Stimulated activated naive CD4-positive, alpha-beta T cell treated with Interleukin-2 at 50 U/mL for 16 hours (primary cell): Measurements from ENCODE around the gene PCDHGA6.
"Not testable (repeated sequence)": the region's sequence is repeated elsewhere in the genome, so short reads cannot be mapped to it uniquely, and the experiment has no call there.

Experiments used
- DNase-seq: peaks from one replicate; lab custom pipeline; 2025; lab: John Stamatoyannopoulos, UW

The PCDHGA6 gene

DNA sequence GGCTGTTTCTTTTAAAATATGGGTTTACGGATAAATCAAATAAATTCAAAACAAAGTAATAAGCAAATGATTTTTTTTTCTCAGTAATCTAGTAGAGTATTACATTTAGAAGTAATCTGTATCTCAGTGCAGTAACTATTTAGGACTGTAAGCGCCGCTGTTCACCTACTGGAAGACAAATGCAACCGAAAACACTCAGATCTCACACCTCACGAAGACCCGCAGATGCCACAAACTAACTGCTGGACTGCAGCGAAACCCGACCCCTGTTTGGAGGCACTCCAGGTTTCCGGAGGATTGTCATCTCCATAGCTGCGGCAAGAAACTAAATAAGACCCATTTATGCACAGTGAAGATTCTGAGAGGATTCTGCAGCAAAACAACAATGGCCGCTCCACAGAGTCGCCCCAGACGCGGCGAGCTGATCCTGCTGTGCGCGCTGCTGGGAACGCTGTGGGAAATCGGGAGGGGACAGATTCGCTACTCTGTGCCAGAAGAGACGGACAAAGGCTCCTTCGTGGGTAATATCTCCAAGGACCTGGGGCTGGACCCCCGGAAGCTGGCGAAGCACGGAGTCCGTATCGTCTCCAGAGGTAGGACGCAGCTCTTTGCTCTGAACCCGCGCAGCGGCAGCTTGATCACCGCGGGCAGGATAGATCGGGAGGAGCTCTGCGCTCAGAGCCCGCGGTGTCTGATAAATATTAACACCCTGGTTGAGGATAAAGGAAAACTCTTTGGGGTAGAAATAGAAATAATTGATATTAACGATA lies 18.9 kb downstream of the PCDHGA6 start, which contains the start of gene PCDHGA8:
Gene PCDHGA8, plus strand, starts transcription at position 205 of the 770 bp plus-strand sequence. Its CDS starts 181 bp downstream, at position 386.
- no peak for DNase-seq

- no peak for DNase-seq
These were observed 19.6 kb downstream of the PCDHGA6 start for GRCh38 chr5:141393267-141393666.

GRCh38 chr5:141394401-141395187 lies 20.9 kb downstream of the PCDHGA6 start:
- DNase-seq: not testable (repeated sequence)

DNA sequence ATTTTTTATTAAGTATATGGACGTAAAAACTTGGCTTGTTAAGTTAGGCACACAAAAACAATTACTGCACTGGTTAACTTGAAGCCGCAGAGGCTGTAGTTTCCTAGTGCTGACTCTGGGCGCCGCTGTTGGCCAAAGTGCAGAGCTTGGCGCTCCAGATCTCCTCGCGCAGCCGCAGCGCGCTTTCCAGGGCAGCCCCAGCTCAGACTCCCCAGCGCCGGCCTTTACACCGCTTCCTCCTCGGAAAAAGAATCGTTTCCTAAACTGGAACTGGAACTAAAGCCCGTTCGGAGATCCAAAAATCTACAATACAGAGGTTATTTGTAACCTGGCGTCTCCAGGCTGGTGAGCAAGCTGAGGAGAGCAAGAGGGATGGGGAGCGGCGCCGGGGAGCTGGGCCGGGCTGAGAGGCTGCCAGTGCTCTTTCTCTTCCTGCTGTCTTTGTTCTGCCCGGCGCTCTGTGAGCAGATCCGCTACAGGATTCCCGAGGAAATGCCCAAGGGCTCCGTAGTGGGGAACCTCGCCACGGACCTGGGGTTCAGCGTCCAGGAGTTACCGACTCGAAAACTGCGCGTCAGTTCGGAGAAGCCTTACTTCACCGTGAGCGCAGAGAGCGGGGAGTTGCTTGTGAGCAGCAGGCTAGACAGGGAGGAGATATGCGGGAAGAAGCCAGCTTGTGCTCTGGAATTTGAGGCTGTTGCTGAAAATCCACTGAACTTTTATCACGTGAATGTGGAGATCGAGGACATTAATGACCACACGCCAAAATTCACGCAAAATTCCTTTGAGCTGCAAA lies 24.3 kb downstream of the PCDHGA6 start, which contains the start of gene PCDHGB5:
Gene PCDHGB5, plus strand, starts transcription at position 192 of the 796 bp plus-strand sequence. Its CDS starts 181 bp downstream, at position 373.
- DNase-seq: peak; percentile 6

GRCh38 chr5:141398608-141399007 lies 24.9 kb downstream of the PCDHGA6 start:
- no peak for DNase-seq

DNA sequence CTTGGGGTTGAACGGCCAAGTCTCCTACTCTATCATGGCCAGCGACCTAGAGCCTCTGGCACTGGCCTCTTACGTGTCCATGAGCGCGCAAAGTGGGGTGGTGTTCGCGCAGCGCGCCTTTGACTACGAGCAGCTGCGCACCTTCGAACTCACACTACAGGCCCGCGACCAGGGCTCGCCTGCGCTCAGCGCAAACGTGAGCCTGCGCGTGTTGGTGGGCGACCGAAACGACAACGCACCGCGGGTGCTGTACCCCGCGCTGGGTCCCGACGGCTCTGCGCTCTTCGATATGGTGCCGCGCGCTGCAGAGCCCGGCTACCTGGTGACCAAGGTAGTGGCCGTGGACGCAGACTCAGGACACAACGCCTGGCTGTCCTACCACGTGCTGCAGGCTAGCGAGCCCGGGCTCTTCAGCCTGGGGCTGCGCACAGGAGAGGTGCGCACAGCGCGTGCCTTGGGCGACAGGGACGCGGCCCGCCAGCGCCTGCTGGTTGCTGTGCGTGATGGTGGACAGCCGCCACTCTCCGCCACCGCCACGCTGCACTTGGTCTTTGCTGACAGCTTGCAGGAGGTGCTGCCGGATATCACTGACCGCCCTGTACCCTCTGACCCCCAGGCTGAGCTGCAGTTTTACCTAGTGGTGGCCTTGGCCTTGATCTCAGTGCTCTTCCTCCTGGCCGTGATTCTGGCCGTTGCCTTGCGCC lies 26.0 kb downstream of the PCDHGA6 start:
- DNase-seq: no peak

DNA sequence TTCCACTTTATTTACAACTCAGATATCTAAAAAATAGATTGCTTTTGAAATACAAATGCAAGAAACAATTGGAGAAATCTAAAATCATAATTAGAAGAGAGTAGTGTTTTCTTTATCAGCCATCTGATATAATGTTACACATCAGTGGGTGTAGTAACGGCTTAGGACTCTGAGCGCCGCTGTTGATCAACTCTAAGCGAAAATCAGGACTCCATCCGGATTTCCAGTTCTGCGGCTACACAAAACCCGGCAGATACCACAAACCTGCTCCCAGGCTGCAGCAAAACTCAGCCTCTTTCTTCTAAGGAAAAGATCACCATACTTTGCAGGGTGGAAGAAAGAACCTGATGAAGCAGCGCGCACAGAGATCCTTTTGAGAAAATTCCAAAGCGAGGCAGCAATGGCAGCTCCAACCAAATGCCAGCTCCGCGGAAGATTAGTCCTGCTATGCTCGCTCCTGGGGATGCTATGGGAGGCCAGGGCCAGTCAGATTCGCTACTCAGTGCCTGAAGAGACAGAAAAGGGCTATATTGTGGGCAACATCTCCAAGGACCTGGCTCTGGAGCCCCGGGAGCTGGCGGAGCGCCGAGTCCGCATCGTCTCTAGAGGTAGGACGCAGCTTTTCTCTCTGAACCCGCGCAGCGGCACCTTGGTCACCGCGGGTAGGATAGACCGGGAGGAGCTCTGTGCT lies 29.0 kb downstream of the PCDHGA6 start, which contains the start of gene PCDHGA9:
Gene PCDHGA9, plus strand, starts transcription at position 226 of the 691 bp plus-strand sequence. Its CDS starts 175 bp downstream, at position 401.
- DNase-seq: no peak

DNA sequence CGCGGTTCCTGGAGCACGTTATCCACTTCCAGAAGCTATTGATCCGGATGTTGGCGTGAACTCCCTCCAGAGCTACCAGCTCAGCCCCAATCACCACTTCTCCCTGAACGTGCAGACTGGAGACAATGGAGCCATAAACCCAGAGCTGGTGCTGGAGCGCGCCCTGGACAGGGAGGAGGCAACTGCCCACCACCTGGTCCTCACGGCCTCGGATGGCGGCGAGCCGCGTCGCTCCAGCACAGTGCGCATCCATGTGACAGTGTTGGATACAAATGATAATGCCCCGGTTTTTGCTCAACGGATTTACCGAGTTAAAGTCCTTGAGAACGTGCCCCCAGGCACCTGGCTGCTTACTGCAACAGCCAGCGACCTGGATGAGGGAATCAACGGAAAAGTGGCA lies 29.7 kb downstream of the PCDHGA6 start:
- no peak for DNase-seq

- peak; percentile 8 for DNase-seq
These were observed 34.3 kb downstream of the PCDHGA6 start, which contains the start of gene PCDHGB6 for GRCh38 chr5:141407790-141408505. Gene PCDHGB6 (plus strand): TSS chr5:141408021. CDS start chr5:141408203, 182 bp downstream.

GRCh38 chr5:141409598-141410306 lies 36.1 kb downstream of the PCDHGA6 start:
- DNase-seq: no peak

DNA sequence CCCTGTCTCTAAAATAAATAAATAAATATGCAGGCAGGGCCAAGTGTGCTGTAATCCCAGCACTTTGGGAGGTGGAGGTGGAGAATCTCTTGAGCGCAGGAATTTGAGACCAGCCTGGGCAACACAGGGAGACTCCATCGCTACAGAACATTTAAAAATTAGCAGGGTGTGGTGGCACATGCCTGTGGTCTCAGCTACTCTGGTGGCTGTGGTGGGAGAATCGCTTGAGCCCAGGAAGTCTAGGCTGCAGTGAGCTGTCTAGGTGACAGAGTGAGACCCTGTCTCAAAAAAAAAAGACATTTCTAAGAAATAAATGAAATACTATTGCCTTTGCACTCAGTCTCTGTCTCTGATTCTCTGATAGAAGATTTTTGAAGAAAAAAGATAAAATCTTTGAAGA lies 37.9 kb downstream of the PCDHGA6 start:
- no peak for DNase-seq

GRCh38 chr5:141412854-141413539 lies 39.3 kb downstream of the PCDHGA6 start, which contains the start of gene PCDHGA10:
Gene PCDHGA10 (plus strand): TSS chr5:141412987. CDS start chr5:141413176, 189 bp downstream.
- peak; percentile 52 for DNase-seq

- DNase-seq: no peak
These were observed 39.9 kb downstream of the PCDHGA6 start for GRCh38 chr5:141413540-141414069.

DNA sequence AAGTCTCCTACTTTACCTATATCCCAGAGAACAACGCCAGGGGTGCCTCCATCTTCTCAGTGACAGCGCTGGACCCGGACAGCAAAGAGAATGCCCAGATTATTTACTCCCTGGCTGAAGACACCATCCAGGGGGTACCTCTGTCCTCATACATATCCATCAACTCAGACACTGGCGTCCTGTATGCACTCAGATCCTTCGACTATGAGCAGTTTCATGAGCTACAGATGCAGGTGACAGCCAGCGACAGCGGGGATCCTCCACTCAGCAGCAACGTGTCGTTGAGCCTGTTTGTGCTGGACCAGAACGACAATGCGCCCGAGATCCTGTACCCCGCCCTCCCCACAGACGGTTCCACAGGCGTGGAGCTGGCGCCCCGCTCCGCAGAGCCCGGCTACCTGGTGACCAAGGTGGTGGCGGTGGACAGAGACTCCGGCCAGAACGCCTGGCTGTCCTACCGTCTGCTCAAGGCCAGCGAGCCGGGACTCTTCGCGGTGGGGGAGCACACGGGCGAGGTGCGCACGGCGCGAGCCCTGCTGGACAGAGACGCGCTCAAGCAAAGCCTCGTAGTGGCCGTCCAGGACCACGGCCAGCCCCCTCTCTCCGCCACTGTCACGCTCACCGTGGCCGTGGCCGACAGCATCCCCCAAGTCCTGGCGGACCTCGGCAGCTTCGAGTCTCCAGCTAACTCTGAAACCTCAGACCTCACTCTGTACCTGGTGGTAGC lies 41.0 kb downstream of the PCDHGA6 start:
- DNase-seq: not testable (repeated sequence)

DNA sequence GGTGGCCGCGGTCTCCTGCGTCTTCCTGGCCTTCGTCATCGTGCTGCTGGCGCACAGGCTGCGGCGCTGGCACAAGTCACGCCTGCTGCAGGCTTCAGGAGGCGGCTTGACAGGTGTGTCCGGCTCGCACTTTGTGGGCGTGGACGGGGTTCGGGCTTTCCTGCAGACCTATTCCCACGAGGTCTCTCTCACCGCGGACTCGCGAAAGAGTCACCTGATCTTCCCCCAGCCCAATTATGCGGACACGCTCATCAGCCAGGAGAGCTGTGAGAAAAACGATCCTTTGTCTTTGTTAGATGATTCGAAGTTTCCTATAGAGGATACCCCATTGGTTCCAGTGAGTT lies 41.6 kb downstream of the PCDHGA6 start:
- DNase-seq: not testable (repeated sequence)

DNA sequence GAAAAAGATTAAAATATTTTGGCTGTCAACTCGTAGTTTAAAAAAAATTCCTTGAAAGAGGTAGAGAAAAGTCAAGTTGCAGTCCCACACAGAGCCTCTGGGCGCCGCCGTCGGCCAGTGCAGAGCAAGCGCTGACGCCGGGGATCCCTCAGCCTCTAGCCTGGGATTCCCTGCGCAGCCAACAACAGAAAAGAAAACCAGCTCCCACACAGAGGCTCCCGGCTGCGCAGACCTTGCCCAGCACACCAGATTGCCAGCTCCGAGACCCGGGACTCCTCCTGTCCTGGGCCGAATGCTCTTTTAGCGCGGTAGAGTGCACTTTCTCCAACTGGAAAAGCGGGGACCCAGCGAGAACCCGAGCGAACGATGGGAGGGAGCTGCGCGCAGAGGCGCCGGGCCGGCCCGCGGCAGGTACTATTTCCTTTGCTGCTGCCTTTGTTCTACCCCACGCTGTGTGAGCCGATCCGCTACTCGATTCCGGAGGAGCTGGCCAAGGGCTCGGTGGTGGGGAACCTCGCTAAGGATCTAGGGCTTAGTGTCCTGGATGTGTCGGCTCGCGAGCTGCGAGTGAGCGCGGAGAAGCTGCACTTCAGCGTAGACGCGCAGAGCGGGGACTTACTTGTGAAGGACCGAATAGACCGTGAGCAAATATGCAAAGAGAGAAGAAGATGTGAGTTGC lies 43.9 kb downstream of the PCDHGA6 start, which contains the start of gene PCDHGB7:
Gene PCDHGB7, plus strand, starts transcription at position 184 of the 679 bp plus-strand sequence. Its CDS starts 183 bp downstream, at position 367.
- peak; percentile 30 for DNase-seq
